HG03280 (cell line): ENCODE measurements around the gene PTPRG.
"Not testable (repeated sequence)": the region's sequence is repeated elsewhere in the genome, so short reads cannot be mapped to it uniquely, and the experiment has no call there.

Experiments
- ATAC-seq: cut with Tn5 transposase; IDR thresholded peaks from one replicate; pipeline ENCODE4 v1.9.1; 2021; ENCODE audit warnings: mild to moderate bottlenecking, moderate library complexity; ENCODE audit not compliant: unreplicated experiment

Gene PTPRG

GRCh38 chr3:61748288-61748687 is 186.9 kb downstream of the PTPRG start:
- ATAC-seq = no peak

GRCh38 chr3:61750766-61751165 is 189.4 kb downstream of the PTPRG start:
- ATAC-seq = no peak

GRCh38 chr3:61758839-61759238 is 197.5 kb downstream of the PTPRG start:
- no peak for ATAC-seq

- ATAC-seq = not testable (repeated sequence)
Measured at GRCh38 chr3:61760783-61761182, 199.4 kb downstream of the PTPRG start.

DNA sequence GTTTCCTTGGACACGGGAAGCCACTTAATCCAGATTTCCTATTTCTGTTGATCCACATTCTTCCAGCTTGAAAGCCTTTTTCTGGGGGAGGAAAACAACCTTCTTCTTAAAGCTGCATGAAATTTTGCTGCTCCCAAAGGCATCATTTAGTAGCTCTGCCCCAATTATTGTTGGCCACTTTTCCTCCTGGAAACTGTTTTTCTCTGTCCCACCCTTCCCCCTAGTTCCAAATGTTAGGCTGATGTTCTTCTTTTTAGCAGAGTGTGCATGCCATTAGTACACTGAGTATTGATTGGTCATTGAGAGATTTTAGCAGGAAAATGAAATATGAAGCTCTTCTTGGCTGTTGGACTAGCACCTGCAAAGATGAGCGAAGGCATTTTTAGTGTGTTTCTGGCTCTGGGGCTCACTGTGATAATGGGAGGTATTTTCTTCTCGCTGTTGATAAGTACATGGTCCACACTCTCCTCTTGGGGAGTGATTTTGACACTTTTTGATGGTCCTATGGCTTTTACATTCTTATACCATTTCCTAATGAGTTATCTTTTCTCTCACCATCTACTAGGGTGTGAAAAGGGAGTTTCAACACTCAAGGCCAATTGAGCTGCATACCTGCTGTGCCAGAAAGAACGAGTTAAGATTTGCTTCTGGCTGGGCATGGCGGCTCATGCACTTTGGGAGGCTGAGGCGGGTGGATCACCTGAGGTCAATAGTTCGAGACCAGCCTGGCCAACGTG is 200.5 kb downstream of the PTPRG start:
- no peak for ATAC-seq

- no peak for ATAC-seq
Measured at GRCh38 chr3:61765157-61765876, 203.9 kb downstream of the PTPRG start.

GRCh38 chr3:61768284-61769037 is 207.1 kb downstream of the PTPRG start:
- no peak for ATAC-seq

DNA sequence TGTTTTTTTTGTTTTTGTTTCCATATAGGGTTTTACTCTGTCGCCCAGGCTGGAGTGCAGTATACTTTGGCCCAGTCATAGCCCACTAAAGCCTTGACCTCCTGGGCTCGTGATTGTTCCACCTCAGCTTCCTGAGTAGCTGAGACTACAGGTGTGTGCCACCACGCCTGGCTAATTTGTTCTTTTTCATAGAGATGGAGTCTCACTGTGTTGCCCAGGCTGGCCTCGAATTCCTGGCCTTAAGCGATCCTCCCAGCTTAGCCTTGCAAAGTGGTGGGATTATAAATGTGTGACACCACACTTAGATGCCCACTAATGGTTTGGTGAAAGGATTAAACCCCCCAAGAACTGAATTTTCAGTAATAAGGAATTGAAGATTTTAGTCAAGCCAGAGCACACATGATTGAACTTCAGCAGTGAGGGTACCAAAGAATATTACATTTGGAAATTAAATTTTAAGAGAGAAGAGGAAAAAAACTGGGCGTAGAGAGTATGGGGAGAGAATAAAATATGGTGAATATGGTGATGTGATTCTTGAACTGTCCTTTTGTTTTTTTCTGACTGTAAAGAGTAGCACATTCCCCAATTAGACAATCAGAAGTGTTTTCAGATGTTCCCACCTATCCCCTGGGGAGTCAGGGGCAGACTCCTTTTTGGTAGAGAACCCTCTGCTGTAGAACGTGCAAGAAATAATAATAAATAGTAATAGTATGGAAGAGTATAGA is 208.1 kb downstream of the PTPRG start:
- no peak for ATAC-seq

DNA sequence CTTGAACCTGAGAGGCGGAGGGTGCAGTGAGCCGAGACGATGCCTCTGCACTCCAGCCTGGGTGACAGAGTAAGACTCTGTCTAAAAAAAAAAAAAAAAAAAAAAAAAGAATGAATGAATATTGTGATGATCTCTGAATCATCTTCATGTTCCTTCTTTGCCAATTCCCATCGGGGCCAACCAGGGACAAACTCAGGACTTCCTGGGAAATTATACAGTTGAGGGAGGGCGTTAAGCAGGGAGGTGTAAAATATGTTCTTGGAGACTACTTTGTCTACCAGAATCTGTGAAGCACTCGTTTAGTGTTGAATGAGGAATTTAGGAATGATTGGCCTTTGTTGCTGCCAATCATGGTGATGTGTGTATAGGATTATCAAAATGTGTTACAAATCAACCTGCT is 210.6 kb downstream of the PTPRG start:
- no peak for ATAC-seq

- ATAC-seq = no peak
Measured at GRCh38 chr3:61772456-61772855, 211.1 kb downstream of the PTPRG start.

GRCh38 chr3:61774279-61774890 is 213.0 kb downstream of the PTPRG start:
- ATAC-seq = no peak

- no peak for ATAC-seq
Measured at GRCh38 chr3:61776390-61776789, 215.0 kb downstream of the PTPRG start.

- ATAC-seq = no peak
Measured at GRCh38 chr3:61777483-61777882, 216.1 kb downstream of the PTPRG start.

GRCh38 chr3:61778095-61778494 is 216.7 kb downstream of the PTPRG start:
- no peak for ATAC-seq

GRCh38 chr3:61780016-61780415 is 218.6 kb downstream of the PTPRG start:
- no peak for ATAC-seq

- ATAC-seq = no peak
Measured at GRCh38 chr3:61780455-61781228, 219.3 kb downstream of the PTPRG start.

- ATAC-seq = no peak
Measured at GRCh38 chr3:61783993-61784718, 222.8 kb downstream of the PTPRG start.

DNA sequence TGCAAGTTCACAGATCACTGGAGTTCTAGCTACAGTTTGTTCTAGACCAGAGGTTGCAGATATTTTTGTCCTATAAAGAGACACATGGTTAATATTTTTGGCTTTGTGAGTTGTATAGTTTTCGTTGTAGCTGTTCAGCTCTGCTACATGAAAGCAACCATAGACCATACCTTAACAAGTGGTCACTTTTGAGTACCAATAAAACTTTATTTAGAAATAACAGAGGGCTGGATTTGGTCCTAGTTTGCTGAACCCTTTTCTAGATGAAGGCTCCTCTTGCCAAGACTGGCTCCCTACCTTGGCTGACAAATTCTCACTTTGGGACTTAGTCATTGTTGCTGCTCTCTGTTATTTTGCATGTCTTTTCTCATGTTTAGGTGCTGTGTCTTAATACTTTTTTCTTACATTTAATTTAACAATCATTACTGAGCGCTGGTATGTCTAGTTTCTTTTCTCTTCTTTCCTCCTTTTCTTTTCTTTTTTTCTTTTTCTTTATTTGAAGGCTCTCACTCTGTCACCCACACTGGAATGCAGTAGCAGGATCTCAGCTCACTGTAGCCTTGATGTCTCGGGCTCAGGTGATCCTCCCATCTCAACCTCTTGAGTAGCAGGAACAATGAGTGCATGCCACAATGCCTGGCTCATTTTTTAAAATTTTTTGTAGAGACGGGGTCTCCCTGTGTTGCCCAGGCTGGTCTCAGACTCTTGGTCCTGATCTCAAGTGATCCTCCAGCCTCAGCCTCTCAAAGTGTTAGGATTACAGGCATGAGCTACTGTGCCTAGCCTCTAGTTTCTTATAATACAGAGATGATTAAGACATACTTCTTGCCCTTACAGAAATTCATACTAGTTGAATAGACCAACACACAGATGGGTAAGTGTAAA is 227.5 kb downstream of the PTPRG start:
- no peak for ATAC-seq
